ENCODE measurements around the gene ETV6.

ETV6 gene

DNA sequence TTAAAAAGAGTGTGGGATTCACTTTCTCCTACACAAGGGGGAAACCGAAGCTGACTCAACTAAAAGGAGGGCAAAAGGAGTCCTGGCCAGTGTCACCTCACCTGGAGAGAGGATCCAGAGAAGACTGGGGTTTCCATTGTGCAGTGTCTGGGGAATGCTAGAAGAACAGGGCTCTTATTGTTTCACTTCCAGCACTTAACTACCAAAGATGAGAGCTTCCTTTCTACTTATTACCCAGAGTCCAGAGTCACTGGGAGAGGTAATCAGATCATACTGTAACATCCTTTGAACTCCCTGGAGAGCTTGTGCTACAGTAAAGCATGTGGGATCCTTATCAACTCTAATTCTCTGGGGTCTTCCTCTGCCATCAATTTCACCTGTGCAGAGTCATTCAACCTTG is 272.9 kb downstream of the ETV6 start:
- DNase-seq (ENCODE audit: low read depth), result no peak

DNA sequence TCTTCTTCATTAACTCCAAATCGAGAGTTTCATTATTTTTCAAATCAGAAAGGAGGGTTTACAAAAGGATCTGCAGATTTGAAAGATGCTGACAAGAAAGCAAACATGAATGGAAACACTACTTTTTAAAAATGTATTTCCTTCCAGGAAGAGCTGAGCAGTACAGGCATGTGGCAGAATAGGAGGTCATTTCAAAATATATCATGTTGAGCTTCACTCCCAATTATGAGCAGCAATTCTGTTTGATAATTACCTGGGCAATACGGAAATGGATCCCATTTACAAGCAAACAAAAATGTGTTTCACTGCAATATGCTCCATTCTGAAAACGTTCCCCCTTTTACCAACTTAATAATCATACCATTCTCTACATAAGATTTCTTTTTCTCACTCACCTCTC is 273.6 kb downstream of the ETV6 start:
- DNase-seq (ENCODE audit: low read depth), result no peak

DNA sequence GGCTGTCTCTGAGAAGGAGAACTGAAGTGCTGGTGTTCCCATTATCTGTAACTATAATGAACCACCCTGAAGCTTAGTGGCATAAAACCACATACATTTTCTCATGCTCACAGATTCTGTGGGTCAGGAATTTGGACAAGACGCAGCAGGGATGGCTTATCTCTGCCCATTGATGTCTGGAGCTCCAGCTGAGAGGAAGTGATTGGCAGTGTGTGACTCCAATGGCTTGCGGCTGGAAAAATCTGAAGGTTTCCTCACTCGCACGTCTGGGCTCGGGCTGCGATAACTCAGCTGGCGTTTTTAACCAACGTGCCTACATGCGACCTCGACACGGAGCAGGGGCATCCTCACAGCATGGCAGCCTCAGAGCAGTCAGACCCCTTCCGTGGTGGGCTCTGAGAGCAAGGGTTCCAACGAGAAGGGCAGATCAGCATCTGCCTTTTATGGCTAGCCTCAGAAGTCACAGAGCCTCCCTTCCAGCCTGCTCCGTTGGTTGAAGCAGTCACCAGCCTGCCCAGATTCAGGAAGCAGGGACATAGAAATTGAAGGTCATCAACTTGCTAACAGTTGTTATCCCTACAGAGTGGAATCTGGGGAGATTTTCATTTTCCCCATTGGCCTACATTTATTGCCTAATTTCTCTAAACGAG is 277.9 kb downstream of the ETV6 start:
- no peak for DNase-seq (ENCODE audit: low read depth)

DNA sequence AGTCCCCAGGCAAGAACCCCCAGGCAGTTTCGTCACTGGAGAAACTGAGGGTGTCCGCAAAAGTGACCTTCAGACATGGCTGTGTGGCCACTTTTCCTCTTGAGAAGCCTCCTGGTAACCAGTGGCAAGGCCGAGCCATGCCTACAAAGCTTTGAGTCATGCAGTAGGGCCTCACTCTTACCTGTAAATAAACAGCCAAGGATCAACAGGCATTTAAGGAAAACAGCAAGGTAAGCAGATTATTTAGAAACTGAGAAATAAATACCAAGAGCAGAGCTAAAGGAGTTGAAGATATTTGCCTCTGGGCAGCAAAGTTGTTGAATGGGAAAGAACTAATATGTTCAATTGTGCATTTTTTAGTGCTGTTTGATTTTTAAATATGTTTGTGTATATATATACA is 280.2 kb downstream of the ETV6 start:
- DNase-seq (ENCODE audit: low read depth), result no peak

DNA sequence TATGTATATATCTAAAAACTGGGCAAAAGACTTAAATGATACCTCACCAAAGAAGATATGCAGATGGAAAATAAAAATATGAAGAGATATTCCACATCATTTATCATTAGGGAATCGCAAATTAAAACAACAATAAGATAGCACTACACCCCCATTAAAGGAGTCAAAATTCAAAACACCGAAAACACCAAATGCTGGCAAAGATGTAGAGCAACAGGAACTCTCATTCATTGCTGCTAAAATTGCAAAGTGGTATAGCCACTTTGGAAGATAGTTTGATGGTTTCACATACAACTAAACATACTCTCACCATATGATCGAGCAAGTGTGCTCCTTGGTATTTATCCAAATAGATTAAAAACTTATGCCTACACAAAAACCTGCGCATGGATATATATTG is 289.7 kb downstream of the ETV6 start:
- no peak for DNase-seq (ENCODE audit: low read depth)

DNA sequence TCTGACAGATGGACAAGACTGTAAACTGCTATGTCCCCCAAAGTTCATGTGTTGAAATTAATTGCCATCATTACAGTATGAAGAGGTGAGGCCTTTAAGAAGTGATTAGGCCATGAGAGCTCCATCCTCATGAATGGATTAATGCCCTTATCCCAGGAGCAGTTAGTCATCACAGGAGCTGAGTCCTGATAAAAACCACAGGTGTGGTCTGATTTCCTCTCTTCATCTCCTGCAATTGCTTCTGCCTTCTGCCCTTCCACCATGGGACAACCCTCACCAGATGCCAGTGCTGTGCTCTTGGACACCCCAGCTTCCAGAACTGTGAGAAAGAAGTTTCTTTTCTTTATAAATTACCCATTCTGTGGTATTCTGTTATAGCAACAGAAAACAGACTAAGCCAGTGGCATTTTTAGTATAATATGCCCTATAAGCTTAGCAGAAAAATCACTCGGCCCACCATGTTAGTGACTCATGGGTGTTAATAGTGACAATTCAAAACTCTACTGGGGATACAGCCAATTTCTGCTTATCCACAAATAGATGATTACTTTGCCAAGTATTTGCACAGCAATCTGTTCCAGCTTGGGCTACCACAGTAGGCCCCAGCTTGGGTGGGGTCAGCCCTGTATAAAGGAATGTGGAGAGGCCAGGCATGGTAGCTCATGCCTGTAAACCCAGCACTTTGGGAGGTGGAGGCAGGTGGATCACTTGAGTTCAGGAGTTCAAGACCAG is 292.3 kb downstream of the ETV6 start:
- DNase-seq (ENCODE audit: low read depth), result no peak

DNA sequence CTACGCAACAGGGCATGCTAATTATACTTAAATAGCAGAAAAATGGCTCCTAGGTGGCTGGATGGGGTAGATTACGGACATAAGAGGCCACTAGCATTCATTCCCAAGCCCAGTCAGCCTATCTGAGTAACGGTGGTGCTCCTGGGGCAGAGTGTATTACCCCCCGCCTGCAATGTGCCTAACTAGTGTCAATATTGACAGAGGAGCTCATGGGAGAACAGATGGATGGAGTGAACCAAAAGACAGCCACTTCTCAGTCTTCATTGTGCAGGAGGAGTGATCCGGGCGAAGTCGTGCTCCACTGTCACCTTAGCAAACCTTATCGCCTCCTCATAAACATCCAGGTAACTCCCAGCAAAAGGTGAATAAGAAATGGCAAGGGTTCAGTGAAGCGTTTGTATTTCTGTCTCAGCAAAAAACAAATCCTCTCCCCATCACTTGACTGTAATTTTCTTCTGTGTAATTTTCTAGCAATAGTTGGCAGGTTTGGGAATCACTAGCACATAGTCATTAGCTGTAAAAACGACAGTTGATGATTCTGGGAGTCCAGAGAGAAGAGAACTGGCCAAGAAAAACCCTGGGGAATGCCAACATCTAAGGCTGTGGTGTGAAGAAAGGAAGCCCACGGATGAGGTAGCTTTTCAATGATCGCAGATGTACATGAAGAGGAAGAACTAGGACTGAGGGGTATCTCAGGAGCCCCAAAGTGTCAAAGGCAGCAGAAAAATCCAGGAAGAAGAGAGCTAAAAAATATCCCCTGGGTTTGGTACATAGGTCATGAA is 294.6 kb downstream of the ETV6 start:
- no peak for DNase-seq (ENCODE audit: low read depth)
